HT-29 (cell line): ENCODE data around the gene CCDC97. TPM values are rescaled to one million over a fixed set of nuclear protein-coding genes. Genes with fewer than 3 reads are reported as not detected.
"Not testable (repeated sequence)": the region's sequence is repeated elsewhere in the genome, so short reads cannot be mapped to it uniquely, and the experiment has no call there.

ENCODE experiments used
- DNase-seq: peaks from one replicate; pipeline ENCODE4 v3.0.0-alpha.2; 2015; ENCODE audit warnings: low spot score
- total RNA-seq: library from RNA; depleted of rRNA; stranded (reverse); fragments of >200 nt; shearing (Covaris generic); gene quantifications from 2 replicates; pipeline ENCODE4 v1.2.3, GENCODE V29; 2014; rRNA removed

The CCDC97 gene
- total RNA-seq, result 34.5 and 39.5 TPM in 2 replicates

DNA sequence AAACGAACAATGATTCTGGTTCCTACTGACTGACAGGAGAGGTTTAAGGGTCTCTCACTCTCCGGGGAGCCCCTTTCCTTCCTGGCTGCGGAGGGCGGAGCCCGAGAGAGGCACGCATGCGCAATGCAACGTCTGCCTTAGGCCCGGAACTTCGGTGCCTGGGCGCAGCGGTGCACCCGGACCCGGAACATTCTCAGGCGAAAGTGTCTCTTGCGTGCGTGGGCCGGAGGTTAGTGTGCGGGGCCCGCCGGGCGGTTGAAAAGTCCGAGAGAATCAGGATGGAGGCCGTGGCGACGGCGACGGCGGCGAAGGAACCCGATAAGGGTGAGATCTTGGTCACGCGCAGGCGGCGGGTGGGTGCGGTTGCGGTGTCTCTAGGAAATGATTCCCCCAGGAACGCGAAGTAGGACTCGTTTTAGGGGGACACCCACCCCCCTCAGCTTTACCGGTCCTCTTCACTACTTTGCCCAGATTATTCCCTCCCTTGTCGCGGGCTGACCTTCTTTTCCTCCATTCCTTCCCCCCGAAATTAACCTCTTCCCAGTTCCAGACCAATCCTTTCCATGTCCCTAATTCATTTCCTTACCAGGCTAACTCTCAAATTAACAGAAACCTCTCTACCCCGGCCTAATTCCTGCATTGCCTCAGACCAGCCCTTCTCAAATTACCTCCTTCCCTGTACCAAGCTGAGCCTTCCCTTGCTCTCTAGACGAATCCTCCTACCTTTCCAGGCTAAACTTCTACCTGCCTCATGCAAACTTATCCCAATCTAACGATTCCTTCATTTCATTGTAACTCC, at the start of gene CCDC97:
Gene CCDC97 (plus strand): TSS at position 140 of the 799 bp plus-strand sequence. CDS start 139 bp downstream, at position 279.
- DNase-seq, result peak; percentile 95

- DNase-seq, result no peak
Observed at GRCh38 chr19:41261474-41262190, 48.3 kb upstream of the CCDC97 start.

DNA sequence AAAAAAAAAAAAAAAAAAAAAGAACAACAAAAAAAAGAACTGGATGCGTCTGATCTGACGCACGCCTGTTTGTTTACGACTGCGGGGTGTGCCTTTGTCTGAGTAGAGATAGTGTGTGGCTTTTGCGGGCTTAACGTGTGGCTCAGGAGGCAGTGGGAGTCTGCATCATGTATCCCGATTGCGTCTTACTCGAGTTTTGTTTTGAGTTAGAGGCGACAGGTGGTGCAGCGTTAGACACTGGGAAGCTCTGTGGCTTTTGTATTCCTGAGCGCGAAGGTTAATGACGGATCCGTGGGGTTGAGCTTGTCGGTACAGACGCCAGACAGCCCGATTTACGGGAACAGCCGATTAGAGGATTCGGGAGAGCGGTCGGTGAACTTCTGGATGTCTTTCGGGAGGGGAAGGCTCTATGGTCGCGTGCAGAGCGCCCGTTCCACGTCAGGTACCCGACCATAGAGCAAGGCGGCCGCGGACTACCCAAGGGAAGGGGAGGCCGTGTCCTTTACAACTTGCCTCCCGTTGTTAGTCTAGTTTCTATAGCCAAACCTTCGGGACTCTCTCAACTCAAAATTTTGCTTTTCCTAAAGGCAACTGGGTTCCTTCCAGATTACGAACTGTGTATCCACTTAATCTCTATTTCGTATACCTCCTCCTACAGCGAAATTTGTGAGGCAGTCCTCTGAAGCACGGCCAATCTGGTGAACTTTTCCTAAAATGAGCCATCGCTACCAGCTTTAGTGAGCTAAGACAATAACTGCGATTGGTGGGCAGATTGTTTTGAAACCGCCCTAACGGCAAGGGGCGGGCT, 46.7 kb upstream of the CCDC97 start:
- no peak for DNase-seq

DNA sequence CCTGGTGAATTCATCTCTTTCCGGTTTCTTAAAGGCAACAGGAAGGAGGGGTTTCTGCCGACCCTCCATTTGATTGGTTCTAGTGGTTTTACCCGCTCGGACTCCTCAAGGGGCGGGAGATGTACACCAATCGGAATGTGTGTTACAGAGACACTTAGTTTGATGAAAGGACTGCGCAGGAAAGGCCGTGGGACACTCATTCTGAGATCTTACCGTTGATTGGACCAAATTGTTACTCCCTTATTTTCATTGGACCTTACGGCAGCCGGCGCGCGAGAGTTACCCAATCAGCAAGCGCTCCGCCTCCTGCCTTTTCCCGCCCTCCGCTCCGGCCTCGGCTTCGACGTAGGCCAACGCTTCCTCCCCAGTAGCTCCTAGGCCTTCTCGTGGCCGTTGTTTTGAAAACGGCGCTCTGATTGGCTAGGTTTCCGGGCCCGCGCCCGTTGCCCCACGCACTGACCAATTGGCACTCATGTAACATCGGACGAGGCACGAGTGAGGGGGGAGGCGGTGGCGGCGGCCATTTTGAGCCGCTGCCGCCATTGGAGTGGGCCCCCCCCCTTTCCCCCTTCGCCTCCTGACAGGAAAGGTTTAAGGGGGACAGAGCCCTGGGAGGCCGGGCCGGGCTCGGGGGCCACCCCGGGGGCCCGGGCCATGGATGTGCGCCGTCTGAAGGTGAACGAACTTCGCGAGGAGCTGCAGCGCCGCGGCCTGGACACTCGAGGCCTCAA, 46.0 kb upstream of the CCDC97 start, which contains the start of gene HNRNPUL1:
Gene HNRNPUL1 (plus strand): TSS at position 523 of the 731 bp plus-strand sequence. CDS start 132 bp downstream, at position 655.
- DNase-seq, result peak; percentile 100

DNA sequence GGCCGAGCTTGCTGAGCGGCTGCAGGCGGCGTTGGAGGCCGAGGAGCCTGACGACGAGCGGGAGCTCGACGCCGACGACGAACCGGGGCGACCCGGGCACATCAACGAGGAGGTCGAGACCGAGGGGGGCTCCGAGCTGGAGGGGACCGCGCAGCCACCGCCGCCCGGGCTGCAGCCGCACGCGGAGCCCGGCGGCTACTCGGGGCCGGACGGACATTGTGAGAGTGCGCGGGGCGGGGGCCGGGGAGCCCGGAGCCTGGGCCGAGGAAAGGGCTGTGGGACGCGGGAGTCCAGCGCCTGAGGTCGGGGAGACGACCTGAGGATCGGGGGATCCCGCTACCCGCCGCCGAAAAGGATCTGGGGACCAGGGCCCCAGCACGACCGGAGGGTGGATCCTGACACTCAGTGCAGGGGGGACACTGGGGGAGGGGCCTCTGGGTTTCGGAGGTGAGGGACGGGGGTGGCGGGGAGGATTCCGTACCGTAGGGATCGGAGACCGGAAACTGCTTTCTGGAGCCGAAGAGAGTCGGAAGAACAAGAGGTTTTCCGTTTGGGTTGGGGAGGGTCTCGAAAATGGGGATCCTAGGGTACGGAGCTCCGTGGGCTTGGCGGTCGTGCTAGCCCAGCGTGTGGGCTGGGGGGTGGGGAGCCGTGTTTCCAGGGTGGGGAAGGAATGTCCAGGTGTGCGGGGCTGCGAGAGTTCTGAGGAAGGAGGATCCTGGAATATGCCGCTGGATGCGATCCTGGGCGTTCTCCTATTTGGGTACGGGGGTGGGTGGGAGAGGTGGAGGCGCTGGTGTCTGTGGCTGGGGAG, 45.2 kb upstream of the CCDC97 start:
- peak; percentile 84 for DNase-seq

GRCh38 chr19:41265395-41266153, 44.4 kb upstream of the CCDC97 start:
- peak; percentile 69 for DNase-seq

- DNase-seq, result no peak
Observed at GRCh38 chr19:41269055-41269454, 40.9 kb upstream of the CCDC97 start.

DNA sequence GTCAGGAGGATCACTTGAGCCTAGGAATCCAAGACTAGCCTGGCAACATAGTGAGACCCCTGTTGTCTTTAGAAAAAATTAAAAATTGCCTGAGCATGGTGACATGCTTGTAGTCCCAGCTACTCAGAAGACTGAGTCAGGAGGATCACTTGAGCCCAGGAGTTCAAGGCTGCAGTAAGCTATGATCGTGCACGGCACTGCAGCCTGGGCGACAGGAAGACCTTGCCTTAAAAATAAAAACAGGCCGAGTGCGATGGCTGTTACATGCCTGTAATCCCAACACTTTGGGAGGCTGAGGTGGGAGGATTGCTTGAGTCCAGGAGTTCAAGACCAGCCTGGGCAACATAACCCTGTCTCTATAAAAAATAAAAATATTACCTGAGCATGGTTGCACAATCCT, 40.4 kb upstream of the CCDC97 start:
- no peak for DNase-seq

- DNase-seq, result no peak
Observed at GRCh38 chr19:41273076-41273475, 36.9 kb upstream of the CCDC97 start.

- DNase-seq, result no peak
Observed at GRCh38 chr19:41274802-41275201, 35.2 kb upstream of the CCDC97 start.

DNA sequence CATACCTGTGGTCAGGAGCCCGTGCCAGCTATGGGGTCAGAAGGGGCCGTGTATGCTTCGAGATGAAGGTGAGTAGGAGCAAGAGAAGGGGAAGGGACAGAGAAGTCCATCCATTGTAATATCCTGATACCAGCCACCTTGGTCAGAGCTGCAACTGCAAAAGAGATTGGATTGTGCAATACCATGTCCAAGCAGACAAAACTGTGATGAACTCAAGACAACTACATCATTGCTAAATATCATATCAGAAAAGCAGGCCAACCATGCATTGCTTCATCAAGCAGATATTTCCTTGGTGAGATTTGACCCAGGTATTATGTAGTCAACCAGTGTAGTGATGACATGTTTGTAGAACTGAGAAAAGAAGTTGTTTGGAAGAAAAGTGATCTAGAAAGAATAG, 33.7 kb upstream of the CCDC97 start:
- no peak for DNase-seq

- DNase-seq, result no peak
Observed at GRCh38 chr19:41278478-41278877, 31.5 kb upstream of the CCDC97 start.

DNA sequence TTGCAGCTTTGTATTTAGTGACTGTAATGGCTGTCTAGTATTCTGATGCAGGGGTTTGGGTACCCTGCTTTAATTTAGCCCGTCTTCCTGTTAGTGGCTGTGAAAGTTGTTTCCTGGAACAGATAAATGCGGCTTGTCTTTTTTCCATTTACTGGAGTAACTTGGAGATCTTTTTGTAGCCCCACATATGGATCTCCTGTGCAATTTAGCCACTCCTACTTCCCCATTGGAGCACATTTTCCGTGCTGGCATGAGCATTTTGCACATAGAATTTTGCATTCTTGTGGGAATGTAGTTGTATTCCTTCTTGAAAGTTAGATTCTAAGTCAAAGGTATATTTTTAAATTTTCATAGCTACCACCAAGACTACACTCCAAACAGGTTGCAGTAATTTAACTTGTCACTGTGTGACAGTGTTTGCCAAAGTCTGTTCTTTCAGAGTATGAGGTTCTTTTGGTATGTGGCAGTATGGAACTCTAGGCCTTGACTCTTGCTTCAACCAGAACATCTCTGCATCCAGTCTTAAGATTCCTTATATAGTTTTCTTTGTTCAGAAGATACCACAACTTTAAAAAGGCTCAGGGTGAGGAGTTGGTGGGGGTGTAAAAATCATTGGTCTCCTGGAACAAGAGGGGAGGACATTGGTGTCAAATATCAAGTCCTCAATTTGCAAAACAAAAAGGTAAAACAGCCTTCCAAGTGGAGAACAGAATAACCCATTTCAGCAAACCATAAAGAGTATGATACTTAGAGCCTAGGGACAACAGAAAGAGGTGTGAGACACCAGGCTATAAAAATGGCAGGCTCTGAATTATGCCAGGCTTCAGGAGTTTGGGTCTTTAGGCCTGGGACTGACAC, 21.1 kb upstream of the CCDC97 start:
- DNase-seq, result no peak

DNA sequence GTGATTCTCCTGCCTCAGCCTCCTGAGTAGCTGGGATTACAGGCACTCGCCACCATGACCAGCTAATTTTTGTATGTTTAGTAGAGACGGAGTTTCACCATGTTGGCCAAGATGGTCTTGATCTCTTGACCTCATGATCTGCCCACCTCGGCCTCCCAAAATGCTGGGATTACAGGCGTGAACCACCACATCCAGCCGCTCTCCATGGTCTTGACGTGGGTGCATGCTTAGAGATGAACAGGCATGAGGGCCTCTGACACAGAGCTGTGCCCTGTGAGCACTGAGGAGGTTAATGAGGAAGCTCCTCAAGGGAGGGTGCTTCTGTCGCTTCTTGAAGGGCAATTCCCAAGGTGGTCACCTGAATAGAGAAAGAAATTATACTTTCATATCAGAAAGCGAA, 20.2 kb upstream of the CCDC97 start:
- DNase-seq, result not testable (repeated sequence)

DNA sequence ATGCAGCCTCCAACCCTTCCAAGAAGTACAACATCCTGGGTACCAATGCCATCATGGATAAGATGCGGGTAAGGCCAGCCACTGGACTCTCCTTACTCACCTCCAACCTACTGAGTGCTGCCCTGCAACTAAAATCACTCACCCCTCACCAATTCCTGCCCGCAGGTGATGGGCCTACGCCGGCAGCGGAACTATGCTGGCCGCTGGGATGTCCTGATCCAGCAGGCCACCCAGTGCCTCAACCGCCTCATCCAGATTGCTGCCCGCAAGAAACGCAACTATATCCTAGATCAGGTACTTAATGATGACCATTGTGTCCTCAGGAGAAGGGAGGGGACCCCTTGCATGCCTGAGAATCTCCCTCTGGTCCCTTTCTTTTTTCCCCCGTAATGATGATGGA, 15.6 kb upstream of the CCDC97 start:
- no peak for DNase-seq

DNA sequence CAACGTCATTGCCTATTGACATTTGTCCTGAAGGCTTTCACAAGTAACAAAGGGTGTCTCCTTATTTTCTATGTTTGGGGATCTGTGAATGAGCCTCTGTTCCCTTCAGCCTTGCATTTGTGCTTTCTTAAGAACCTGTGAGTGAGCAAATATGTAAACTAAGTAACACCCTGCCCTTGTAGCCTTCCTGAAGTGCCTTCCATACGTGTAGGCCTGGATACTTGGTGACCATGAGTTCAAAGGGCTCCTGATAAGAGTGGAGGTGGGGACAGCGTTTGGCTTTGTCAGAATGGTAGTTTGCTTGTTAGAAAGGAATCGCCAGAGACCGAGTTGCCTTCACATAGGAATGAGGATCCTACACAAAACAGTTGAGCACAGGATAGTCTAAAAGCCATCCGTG, 14.5 kb upstream of the CCDC97 start:
- no peak for DNase-seq

GRCh38 chr19:41296433-41296871, 13.5 kb upstream of the CCDC97 start:
- DNase-seq, result no peak

- DNase-seq, result no peak
Observed at GRCh38 chr19:41297628-41298347, 12.2 kb upstream of the CCDC97 start.
